AG08395 (cell line): ENCODE data around the gene EZR.

Experiments used
- DNase-seq: peaks from one replicate; pipeline ENCODE4 v3.0.0; 2012; ENCODE audit warnings: mixed read lengths, low spot score

EZR gene

GRCh38 chr6:158760618-158761250 lies 58.4 kb downstream of the EZR start:
- no peak for DNase-seq

- no peak for DNase-seq
Measured at GRCh38 chr6:158759966-158760617, 59.1 kb downstream of the EZR start.

GRCh38 chr6:158758941-158759479 lies 60.2 kb downstream of the EZR start:
- no peak for DNase-seq

DNA sequence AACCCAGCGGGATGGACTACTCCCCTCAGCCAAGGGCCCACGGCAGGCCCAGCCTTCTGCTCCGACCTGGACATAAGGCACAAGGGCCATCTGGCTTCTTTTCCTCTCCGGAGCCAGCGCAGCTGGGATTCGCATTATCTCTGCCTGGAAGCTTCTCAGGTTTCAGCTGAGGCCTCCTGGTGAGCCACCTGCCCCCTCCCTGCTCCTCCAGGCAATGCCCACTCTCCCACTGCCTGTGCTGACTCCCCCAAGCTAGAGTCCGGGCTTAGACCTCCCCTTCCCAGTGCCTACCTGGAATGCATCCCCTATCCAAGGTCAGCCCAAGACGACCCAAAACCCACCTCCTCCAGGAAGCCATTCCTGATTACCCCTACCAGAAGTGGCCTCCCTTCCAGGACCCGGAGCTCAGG lies 60.7 kb downstream of the EZR start:
- no peak for DNase-seq

DNA sequence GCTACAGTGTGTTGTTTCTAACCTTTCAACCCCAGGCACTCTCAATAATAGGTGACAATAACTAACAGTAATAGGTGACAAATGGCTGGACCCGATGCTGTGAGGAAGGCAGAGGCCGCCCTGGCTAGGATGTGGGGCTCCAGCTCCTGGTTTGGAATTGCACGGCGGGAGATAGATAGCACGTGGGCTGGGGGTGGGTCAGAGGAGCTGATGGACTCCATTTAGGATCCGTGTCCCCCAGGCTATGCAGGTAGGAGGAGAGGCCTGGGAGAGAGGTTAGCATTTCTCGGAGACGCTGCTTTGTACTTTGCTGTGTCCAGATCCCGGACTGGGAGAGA lies 61.4 kb downstream of the EZR start:
- DNase-seq: no peak

DNA sequence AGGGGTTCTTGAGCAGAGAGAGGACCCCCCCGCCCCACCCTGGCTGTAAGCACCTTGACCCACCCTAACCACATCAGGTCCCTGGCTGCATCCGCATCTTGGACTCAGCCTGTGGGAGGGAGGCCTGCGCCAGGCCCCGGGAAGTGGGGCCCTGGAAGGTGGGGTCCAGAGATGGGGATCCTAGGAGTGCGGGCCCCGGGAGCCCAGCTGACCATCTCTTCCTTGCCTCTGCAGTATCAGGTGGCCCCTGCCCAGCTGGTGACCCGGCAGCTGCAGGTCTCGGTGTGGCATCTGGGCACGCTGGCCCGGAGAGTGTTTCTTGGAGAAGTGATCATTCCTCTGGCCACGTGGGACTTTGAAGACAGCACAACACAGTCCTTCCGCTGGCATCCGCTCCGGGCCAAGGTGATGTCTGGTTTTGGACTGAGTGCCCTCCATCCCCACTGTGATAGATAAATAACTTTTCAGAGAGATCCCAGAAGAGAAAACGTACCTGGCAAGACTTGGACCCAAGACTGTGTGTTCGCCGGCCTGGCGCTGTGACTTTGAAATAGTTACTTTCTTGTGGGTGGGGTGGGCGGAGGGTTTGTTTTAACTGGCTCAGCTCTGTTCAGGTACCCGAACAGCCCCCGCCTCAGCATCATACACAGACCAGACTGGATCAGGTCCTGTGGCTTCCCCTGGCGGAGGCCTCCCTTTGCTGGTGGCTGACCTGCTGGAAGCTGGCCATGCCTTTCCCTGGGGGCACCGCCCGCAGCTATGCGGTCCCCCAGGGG lies 62.0 kb downstream of the EZR start:
- no peak for DNase-seq

DNA sequence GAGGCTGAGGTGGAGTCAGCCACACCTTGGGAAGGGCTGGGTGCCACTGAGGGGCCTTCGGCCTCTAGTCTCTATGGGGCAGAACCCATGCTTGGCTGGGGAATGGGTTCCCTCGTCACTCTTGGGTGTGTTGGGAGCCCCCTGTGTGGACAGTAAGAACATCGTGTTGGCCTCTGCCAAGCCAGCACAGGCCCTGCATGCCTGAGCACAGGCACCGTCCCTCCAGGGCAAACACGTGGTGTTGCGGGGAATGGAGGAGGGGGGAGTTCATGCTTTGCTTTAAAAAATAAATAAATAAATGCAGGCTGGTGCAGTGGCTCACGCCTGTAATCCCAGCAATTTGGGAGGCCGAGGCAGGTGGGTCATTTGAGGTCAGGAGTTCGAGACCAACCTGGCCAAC lies 63.0 kb downstream of the EZR start:
- DNase-seq: no peak

GRCh38 chr6:158755636-158756035 lies 63.5 kb downstream of the EZR start:
- no peak for DNase-seq

GRCh38 chr6:158754738-158755137 lies 64.4 kb downstream of the EZR start:
- DNase-seq: no peak

GRCh38 chr6:158753811-158754210 lies 65.4 kb downstream of the EZR start:
- DNase-seq: no peak

- DNase-seq: peak; percentile 25
Measured at GRCh38 chr6:158752613-158753012, 66.6 kb downstream of the EZR start.

DNA sequence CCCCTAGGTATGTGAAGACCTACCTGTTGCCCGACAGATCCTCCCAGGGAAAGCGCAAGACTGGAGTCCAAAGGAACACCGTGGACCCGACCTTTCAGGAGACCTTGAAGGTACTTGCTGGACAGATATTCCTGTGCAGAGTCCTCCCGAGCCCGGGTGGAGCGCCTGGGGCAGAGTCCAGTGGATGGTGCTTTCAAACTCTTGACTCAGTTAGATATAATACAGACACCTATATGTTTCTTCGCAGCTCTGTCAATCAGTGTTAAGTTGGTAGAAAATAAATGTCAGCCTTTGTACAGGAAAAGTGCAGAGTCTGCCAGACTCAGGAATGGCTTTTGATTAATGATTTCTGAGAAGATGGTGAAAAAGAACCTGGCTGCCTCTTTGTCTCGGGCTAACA lies 67.2 kb downstream of the EZR start:
- DNase-seq: no peak

DNA sequence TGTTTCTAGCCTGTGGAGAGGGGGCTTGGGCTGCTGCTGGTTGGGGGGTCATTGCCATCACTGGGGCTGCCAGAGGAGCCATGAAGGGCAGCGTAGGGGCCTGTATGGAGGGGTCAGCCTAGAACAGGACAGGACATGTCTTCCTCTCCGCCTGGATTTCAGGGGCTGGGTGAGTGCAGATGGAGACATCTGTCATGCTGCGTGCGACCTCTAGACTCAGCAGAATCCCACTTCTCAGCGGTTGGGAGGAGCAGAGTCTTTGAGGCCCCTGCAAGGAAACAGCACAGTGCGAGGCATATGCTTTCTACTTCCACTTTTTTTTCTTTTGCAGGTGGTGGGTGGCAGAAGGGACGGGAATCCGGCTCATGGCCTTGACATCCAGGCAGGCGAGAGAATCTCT lies 67.9 kb downstream of the EZR start:
- no peak for DNase-seq

DNA sequence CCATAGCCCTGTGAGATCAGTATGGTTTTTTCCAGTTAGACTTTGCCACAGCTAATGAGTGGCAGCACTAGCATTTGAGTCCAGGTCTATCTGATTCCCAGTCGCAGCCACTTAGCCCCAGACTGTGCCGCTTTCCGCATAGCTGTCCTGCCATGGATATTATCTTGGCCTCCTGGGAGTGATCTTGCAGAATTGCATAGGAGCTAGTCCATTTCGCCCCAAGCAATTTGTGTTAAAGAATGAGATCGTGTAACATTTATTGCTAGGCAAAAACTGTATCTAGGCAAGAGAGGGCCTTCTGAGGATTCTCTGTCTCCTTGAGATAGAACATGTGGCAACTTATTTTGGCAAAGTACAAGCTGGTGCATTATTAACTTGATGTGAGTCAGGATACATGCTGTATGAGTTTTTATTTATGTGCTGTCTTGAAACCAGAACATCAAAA lies 74.2 kb downstream of the EZR start:
- no peak for DNase-seq

GRCh38 chr6:158743033-158743651 lies 76.0 kb downstream of the EZR start:
- no peak for DNase-seq

GRCh38 chr6:158739673-158740072 lies 79.5 kb downstream of the EZR start:
- DNase-seq: no peak

- DNase-seq: peak; percentile 47
Measured at GRCh38 chr6:158737710-158738615, 81.2 kb downstream of the EZR start.

GRCh38 chr6:158737082-158737709 lies 82.0 kb downstream of the EZR start:
- no peak for DNase-seq

- DNase-seq: no peak
Measured at GRCh38 chr6:158735009-158735408, 84.2 kb downstream of the EZR start.

DNA sequence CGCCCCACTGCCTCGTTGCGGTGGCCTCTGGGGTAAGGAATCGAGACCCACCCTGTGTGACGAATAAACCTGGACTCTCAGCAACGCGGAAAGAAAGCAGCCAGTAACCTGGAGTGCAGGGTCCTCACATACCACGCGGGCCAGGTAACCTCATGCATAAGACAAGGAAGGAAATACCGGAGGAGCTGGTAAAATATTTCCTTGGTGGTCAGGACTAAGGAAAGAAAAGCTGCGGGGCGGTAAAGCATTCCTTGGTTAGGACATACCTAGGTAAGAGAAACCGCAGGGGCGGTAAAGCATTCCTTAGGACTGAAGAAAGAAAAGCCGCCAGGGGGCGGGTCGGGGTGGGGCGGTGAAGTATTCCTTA lies 88.6 kb downstream of the EZR start:
- DNase-seq: no peak

- no peak for DNase-seq
Measured at GRCh38 chr6:158729906-158730540, 89.1 kb downstream of the EZR start.
